Activated CD8-positive, alpha-beta T cell treated with anti-CD3 and anti-CD28 coated beads, Interleukin-2, amount 10 ng/mL, durations not matched to agents 7 days and 5 days (primary cell): ENCODE data around the gene UPP1. TPM values are rescaled to one million over a fixed set of nuclear protein-coding genes. Genes with fewer than 3 reads are reported as not detected.

Source experiments
- ATAC-seq: fragments of 150-1000 bp; cut with Tn5 transposase; one replicate; pipeline ENCODE4 v1.10.0; 2021; ENCODE audit warnings: moderate library complexity
- CTCF ChIA-PET: fragments of 350-600 bp; sonication (Branson Sonifier 250); formaldehyde crosslinking; loops from one replicate; lab custom pipeline; 2021; ENCODE audit warnings: antibody characterized with exemption; lab: Charles Lee
- POLR2A ChIA-PET: fragments of 350-600 bp; sonication (Branson Sonifier 250); formaldehyde crosslinking; loops from one replicate; lab custom pipeline; 2021; ENCODE audit warnings: antibody characterized with exemption; lab: Charles Lee
- DNase-seq: peaks from one replicate; pipeline ENCODE4 v3.0.0-alpha.2; 2020
- H3K27ac Mint-ChIP-seq: one replicate; pipeline ENCODE4 v1.8.0; 2021; ENCODE audit warnings: mild to moderate bottlenecking, mixed read lengths
- H3K27me3 Mint-ChIP-seq: one replicate; pipeline ENCODE4 v1.8.0; 2021; ENCODE audit warnings: low read depth, mixed read lengths
- H3K36me3 Mint-ChIP-seq: one replicate; pipeline ENCODE4 v1.8.0; 2021; ENCODE audit warnings: low read depth, mixed read lengths
- H3K4me1 Mint-ChIP-seq: one replicate; pipeline ENCODE4 v1.8.0; 2021; ENCODE audit warnings: low read depth, mixed read lengths
- H3K4me3 Mint-ChIP-seq: one replicate; pipeline ENCODE4 v1.8.0; 2021; ENCODE audit warnings: mild to moderate bottlenecking, mixed read lengths
- H3K9me3 Mint-ChIP-seq: one replicate; pipeline ENCODE4 v1.8.0; 2022; ENCODE audit warnings: mixed read lengths; ENCODE audit not compliant: insufficient read depth
- total RNA-seq, 2 experiments: library from RNA; stranded (reverse); gene quantifications; one replicate each; pipeline ENCODE4 v1.2.3, GENCODE V29; 2021

UPP1 gene
- total RNA-seq, 2 experiments from 2014 or later, result 60.7 to 68.4 TPM

DNA sequence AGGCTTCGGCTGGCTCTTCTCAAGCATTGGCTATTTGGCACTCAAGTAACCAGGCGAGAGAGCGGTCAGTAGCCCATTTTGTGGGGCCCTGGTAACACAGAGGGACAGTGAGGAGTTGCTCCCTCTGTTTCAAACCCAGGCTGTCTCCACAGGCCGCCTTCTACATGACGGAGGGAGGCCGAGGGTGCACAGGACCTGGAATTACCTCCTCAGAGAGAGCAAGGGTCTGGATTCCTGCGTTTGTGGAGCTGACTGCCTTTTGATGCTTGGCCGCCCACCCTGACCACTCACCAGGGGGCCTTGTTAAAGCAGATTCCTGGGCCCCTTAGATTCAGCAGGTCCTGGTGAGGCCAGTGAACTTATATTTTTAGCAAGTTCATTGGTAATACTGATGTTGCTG, 12.3 kb downstream of the UPP1 start:
- ATAC-seq (no peak), DNase-seq (peak; percentile 15)
- Mint-ChIP-seq H3K9me3 (no peaks in the 10 kb centered on the region), H3K27me3 (no peaks in the 10 kb centered on the region), H3K27ac (no peak overlapping the region), H3K4me3 (no peak overlapping the region), H3K36me3 (peaks cover 78% of the 10 kb centered on the region), H3K4me1 (peaks cover 38% of the 10 kb centered on the region)
- ChIA-PET CTCF (interaction anchor here (0.6 to 2.1 kb wide), 5 partner anchors 8 to 177 kb away, joined by 3 to 6 read pairs (median 3); no protein-coding TSS in a partner anchor), POLR2A (interaction anchor here (1.0 kb wide), 1 partner anchor 12 kb away, joined by 3 read pairs; the partner anchor contains the start of gene UPP1)

GRCh38 chr7:48101968-48102367, 12.9 kb downstream of the UPP1 start:
- H3K36me3 Mint-ChIP-seq, result peaks cover 79% of the 10 kb centered on the region

GRCh38 chr7:48102530-48102929, 13.5 kb downstream of the UPP1 start:
- no peak overlapping the region for H3K4me3 Mint-ChIP-seq
- DNase-seq (no peak), ATAC-seq (no peak)
- peak overlapping the region; percentile 40 for H3K27ac Mint-ChIP-seq
- no peaks in the 10 kb centered on the region for H3K9me3 Mint-ChIP-seq
- H3K36me3 Mint-ChIP-seq, result peaks cover 78% of the 10 kb centered on the region
- ChIA-PET POLR2A (interaction anchor here (1.0 kb wide), 1 partner anchor 13 kb away, joined by 3 read pairs; no protein-coding TSS in a partner anchor), CTCF (interaction anchor here (1.1 to 2.1 kb wide), 7 partner anchors 8 to 134 kb away, joined by 3 to 6 read pairs (median 4); no protein-coding TSS in a partner anchor)
- H3K27me3 Mint-ChIP-seq, result no peaks in the 10 kb centered on the region
- H3K4me1 Mint-ChIP-seq, result peaks cover 28% of the 10 kb centered on the region

More at GRCh38 chr7:48101968-48102367, 12.9 kb downstream of the UPP1 start:
- ATAC-seq, result peak; percentile 25
- Mint-ChIP-seq H3K4me1 (peaks cover 33% of the 10 kb centered on the region), H3K9me3 (no peaks in the 10 kb centered on the region), H3K27ac (no peak overlapping the region), H3K4me3 (no peak overlapping the region), H3K27me3 (no peaks in the 10 kb centered on the region)
- ChIA-PET POLR2A (no interaction called here), CTCF (interaction anchor here (0.6 to 2.1 kb wide), 7 partner anchors 8 to 177 kb away, joined by 3 to 6 read pairs (median 3); no protein-coding TSS in a partner anchor)
- DNase-seq, result peak; percentile 44

DNA sequence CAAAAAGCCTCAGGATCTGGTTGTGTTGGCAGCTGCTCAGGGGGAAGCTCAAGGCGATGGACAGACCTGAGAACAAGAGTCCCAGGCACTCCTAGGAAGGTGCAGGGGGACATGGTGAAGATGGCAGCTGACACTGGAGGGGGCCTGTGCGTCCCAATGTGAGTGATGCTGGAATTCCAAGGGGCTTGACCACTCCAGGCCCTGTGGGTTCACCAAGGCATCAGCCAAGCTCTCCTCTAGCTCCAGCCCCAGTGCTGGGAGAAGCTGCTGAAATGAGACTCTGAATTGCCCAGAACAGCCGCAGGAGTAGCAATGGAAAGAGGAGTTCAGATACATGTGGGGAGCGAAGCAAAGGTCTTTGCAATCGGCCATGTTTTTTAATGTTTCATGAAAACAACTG, 16.0 kb downstream of the UPP1 start:
- no peaks in the 10 kb centered on the region for H3K27me3 Mint-ChIP-seq

GRCh38 chr7:48106906-48107659, 18.0 kb downstream of the UPP1 start:
- Mint-ChIP-seq H3K27me3 (no peaks in the 10 kb centered on the region), H3K4me3 (no peak overlapping the region), H3K36me3 (peaks cover 67% of the 10 kb centered on the region), H3K27ac (no peak overlapping the region), H3K4me1 (peaks cover 23% of the 10 kb centered on the region), H3K9me3 (no peaks in the 10 kb centered on the region)
- ATAC-seq, result no peak
- ChIA-PET CTCF (interaction anchor here (1.8 to 4.2 kb wide), 5 partner anchors 115 to 162 kb away, joined by 7 to 88 read pairs (median 9); no protein-coding TSS in a partner anchor), POLR2A (interaction anchor here (1.5 kb wide), 1 partner anchor 20 kb away, joined by 3 read pairs; no protein-coding TSS in a partner anchor)
- no peak for DNase-seq

More for the DNA sequence above, 16.0 kb downstream of the UPP1 start:
- H3K27ac Mint-ChIP-seq, result peak overlapping the region; percentile 50
- POLR2A ChIA-PET, result no interaction called here
- peaks cover 19% of the 10 kb centered on the region for H3K4me1 Mint-ChIP-seq
- no peaks in the 10 kb centered on the region for H3K9me3 Mint-ChIP-seq
- CTCF ChIA-PET, result interaction anchor here (1.8 to 2.6 kb wide), 4 partner anchors 20 to 160 kb away, joined by 7 to 10 read pairs (median 8); no protein-coding TSS in a partner anchor
- H3K4me3 Mint-ChIP-seq, result no peak overlapping the region
- ATAC-seq, result no peak
- DNase-seq, result no peak
- peaks cover 71% of the 10 kb centered on the region for H3K36me3 Mint-ChIP-seq

DNA sequence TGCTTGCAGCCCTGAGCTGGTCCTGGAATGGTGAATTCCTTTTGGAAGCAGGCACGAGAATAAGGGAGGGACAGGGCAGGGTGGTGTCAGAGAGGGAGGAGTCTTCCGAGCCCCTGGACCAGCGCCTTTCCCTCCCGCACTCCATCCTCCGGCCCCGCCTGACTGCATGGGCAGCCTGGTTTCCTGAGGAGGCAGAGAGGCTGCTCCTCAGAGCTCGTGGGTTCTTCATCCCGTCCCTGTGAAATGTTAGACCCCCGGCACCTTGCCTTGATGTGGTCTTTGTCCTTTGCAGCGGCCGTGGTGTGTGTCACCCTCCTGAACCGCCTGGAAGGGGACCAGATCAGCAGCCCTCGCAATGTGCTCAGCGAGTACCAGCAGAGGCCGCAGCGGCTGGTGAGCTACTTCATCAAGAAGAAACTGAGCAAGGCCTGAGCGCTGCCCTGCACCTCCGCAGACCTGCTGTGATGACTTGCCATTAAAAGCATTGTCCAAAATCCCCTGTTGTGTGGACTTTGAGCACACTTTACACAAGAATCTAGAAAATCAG, 18.9 kb downstream of the UPP1 start:
- Mint-ChIP-seq H3K27ac (no peak overlapping the region), H3K36me3 (peaks cover 59% of the 10 kb centered on the region), H3K9me3 (no peaks in the 10 kb centered on the region), H3K27me3 (no peaks in the 10 kb centered on the region), H3K4me3 (no peak overlapping the region), H3K4me1 (peaks cover 21% of the 10 kb centered on the region)
- DNase-seq (no peak), ATAC-seq (no peak)
- POLR2A ChIA-PET, result interaction anchor here (1.2 to 1.5 kb wide), 2 partner anchors 10 to 21 kb away, joined by 3 to 5 read pairs; no protein-coding TSS in a partner anchor
- CTCF ChIA-PET, result interaction anchor here (0.7 to 4.2 kb wide), 8 partner anchors 10 to 163 kb away, joined by 3 to 88 read pairs (median 9); partner anchors contain the start of gene PKD1L1

DNA sequence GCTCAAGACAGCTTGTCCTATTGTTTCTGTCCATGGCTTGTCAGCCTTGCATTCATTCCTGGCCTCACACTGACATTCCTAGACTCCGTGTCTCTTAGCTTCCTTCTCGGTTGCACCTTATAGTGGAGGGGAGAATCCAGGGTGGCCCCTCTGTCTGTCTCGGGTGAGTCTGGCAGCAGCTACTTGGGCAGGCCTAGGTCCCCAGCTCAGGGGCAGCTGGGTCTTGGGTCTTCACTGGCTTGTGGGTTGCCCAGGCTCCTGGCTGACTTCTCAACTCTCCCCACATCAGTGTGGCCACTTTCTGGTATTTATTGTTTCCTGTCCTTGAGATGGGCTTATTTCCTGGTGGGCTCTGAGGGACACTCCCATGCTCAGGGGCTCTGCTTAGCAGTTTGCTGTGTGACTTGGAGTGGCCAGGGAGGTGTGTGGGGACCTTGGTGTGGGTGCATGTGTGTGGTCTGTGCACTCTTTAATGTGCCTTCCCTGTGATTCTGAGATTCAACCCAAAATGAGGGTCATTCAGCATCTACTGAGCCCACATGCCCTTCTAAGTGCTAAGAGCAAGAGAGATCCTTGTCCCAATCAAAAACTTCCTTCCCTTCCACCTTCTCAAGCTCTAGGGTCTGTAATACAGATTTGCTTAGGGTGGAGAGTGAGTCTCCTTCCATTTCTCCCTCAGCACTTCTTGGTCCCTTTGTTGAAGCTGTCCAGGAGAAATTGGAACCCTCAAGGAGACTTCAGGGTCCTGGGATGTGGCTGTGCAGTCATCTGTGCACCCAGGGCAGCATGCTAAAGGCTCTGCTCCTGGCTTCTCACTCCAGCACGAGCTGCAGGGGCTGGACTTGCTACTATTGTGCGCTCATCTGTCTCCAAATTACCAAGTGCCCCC, 20.1 kb downstream of the UPP1 start:
- Mint-ChIP-seq H3K27me3 (no peaks in the 10 kb centered on the region), H3K9me3 (no peaks in the 10 kb centered on the region), H3K4me1 (peaks cover 21% of the 10 kb centered on the region), H3K4me3 (no peak overlapping the region), H3K27ac (peak overlapping the region; percentile 67), H3K36me3 (peaks cover 47% of the 10 kb centered on the region)
- DNase-seq, result no peak
- CTCF ChIA-PET, result interaction anchor here (0.7 to 4.2 kb wide), 22 partner anchors 9 to 164 kb away, joined by 3 to 88 read pairs (median 9); partner anchors contain the start of genes HUS1 and PKD1L1
- no peak for ATAC-seq
- POLR2A ChIA-PET, result interaction anchor here (1.2 kb wide), 1 partner anchor 11 kb away, joined by 5 read pairs; no protein-coding TSS in a partner anchor

- H3K36me3 Mint-ChIP-seq, result peaks cover 39% of the 10 kb centered on the region
- ATAC-seq (peak; percentile 95), DNase-seq (peak; percentile 91)
- H3K9me3 Mint-ChIP-seq, result no peaks in the 10 kb centered on the region
- ChIA-PET POLR2A (interaction anchor here (0.7 to 0.9 kb wide), 2 partner anchors 118 to 119 kb away, joined by 3 read pairs; no protein-coding TSS in a partner anchor), CTCF (interaction anchor here (0.6 to 4.2 kb wide), 40 partner anchors 8 to 442 kb away, joined by 3 to 88 read pairs (median 5); partner anchors contain the start of genes HUS1 and PKD1L1)
- peak overlapping the region; percentile 67 for H3K27ac Mint-ChIP-seq
- H3K27me3 Mint-ChIP-seq, result no peaks in the 10 kb centered on the region
- no peak overlapping the region for H3K4me3 Mint-ChIP-seq
- H3K4me1 Mint-ChIP-seq, result peaks cover 21% of the 10 kb centered on the region
Observed at GRCh38 chr7:48109848-48110663, 21.0 kb downstream of the UPP1 start.

GRCh38 chr7:48110868-48111267, 21.8 kb downstream of the UPP1 start:
- Mint-ChIP-seq H3K27me3 (no peaks in the 10 kb centered on the region), H3K9me3 (no peaks in the 10 kb centered on the region), H3K4me3 (no peak overlapping the region), H3K4me1 (peaks cover 21% of the 10 kb centered on the region), H3K36me3 (peaks cover 31% of the 10 kb centered on the region), H3K27ac (no peak overlapping the region)
- ChIA-PET POLR2A (interaction anchor here (0.9 kb wide), 1 partner anchor 119 kb away, joined by 3 read pairs; no protein-coding TSS in a partner anchor), CTCF (interaction anchor here (0.6 to 4.2 kb wide), 39 partner anchors 9 to 443 kb away, joined by 3 to 88 read pairs (median 5); partner anchors contain the start of genes HUS1 and PKD1L1)
- ATAC-seq (no peak), DNase-seq (no peak)

DNA sequence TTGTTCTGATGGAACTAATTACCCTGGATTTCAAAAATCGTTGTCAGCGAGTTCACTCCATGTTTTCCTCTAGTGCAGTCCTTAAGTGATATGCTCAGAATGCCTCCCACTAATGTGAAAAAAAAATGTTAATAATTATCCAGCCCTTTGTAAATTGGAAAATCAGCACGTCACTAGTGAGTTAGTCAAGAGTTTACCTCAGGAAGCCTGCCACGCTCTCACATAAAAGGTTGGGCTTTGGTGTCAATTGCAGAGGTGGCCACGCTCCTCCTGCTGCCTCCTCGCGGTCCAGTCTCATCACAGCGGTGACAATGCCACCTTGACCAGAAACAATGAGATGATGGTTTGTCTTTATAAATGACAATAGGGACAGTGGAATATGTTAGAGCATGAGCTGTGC, 22.5 kb downstream of the UPP1 start:
- Mint-ChIP-seq H3K9me3 (no peaks in the 10 kb centered on the region), H3K4me3 (no peak overlapping the region), H3K27me3 (no peaks in the 10 kb centered on the region), H3K36me3 (peaks cover 26% of the 10 kb centered on the region), H3K4me1 (peaks cover 26% of the 10 kb centered on the region), H3K27ac (no peak overlapping the region)
- DNase-seq (no peak), ATAC-seq (no peak)
- ChIA-PET POLR2A (no interaction called here), CTCF (interaction anchor here (1.4 to 3.7 kb wide), 5 partner anchors 10 to 129 kb away, joined by 5 to 68 read pairs (median 9); no protein-coding TSS in a partner anchor)
